HG03521 (cell line): ENCODE results near the gene PTCRA.
"Not testable (repeated sequence)": the region's sequence is repeated elsewhere in the genome, so short reads cannot be mapped to it uniquely, and the experiment has no call there.

Experiments
- ATAC-seq: cut with Tn5 transposase; IDR thresholded peaks from one replicate; pipeline ENCODE4 v1.9.1; 2021; ENCODE audit warnings: mild to moderate bottlenecking, moderate library complexity; ENCODE audit not compliant: unreplicated experiment

The PTCRA gene, protein sequence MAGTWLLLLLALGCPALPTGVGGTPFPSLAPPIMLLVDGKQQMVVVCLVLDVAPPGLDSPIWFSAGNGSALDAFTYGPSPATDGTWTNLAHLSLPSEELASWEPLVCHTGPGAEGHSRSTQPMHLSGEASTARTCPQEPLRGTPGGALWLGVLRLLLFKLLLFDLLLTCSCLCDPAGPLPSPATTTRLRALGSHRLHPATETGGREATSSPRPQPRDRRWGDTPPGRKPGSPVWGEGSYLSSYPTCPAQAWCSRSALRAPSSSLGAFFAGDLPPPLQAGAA

GRCh38 chr6:42915732-42916131 is at the start of gene PTCRA:
TSS of gene PTCRA (plus strand) at chr6:42916053. CDS start at chr6:42916070, 17 bp downstream.
- no peak for ATAC-seq

DNA sequence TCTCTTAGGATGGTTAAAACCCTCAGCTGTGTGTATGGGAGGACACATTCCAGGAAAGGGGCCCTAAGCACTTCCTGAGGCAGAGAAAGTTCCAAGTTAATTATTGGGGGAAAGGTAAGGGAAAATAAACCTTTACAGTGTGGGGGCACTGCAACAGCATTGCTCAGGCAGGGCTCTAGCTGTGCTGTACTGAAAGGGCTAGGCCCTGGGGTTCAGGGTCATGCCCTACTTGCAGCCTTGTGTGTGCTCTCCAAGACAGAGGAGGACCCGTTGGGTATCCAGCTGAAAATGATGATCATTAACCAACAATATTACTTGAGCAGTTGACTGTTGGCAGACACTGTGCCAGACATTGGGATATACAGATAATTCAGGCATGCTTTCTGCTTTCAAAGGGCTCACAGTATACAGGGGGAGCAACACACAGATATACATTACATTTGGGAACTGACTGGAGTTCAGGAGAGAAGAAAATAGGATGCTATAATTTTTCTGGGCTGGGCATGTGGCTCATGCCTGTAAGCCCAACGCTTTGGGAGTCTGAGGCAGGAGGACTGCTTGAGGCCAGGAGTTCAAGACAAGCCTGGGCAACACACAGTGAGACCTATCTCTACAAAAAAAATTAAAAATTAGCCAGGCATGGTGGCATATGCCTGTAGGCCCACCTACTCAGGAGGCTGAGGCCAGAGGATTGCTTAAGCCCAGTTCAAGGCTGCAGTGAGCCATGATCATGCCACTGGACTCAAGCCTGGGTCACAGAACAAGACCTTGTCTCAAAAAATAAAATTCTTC is 45.5 kb upstream of the PTCRA start:
- ATAC-seq, result no peak

DNA sequence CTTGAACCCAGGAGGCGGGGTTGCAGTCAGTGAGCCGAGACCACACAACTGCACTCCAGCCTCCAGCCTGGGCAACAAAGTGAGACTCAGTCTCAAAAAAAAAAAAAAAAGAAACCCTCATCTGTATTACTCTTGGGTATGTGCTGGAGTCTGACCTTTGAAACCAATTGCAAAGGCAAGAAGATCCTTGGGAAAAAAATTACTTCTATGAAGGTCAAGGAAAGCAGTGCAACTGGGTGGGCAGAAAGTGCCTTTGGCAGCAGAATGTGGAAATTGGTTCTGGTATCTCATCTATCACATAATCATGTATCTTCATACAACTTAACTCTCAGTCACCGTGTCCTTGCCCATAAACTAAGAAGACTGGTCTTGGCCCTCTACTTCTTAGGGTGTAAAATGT is 44.1 kb upstream of the PTCRA start:
- no peak for ATAC-seq

- no peak for ATAC-seq
These were observed 42.5 kb upstream of the PTCRA start for GRCh38 chr6:42873313-42873712.

- no peak for ATAC-seq
These were observed 38.2 kb upstream of the PTCRA start for GRCh38 chr6:42877695-42878094.

GRCh38 chr6:42879372-42880239 is 36.2 kb upstream of the PTCRA start, which contains the start of gene RPL7L1:
TSS of gene RPL7L1 (plus strand) at chr6:42879616. CDS start at chr6:42879911, 295 bp downstream.
- peak; percentile 81 for ATAC-seq

DNA sequence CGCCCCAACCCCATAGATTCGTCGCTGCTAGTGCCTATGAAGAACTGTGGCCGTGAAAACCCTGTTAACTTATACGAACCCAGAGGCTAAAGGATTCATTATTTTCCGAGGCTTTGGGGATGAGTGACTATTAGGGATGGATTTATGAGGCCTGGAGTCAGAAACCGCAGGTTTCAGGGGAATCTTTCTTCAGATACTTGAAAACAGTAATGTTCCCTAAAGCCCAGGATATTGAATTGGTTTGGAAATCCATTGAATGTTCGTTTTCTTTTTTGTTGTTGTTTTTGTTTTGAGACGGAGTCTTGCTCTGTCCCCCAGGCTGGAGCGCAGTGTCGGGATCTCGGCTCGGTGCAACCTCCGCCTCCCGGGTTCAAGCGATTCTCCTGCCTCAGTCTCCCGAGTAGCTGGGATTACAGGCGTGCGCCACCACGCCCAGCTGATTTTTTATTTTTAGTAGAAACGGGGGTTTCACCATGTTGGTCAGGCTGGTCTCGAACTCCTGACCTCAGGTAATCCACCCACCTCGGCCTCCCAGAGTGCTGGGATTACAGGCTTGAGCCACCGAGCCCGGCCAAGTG is 35.5 kb upstream of the PTCRA start:
- not testable (repeated sequence) for ATAC-seq

DNA sequence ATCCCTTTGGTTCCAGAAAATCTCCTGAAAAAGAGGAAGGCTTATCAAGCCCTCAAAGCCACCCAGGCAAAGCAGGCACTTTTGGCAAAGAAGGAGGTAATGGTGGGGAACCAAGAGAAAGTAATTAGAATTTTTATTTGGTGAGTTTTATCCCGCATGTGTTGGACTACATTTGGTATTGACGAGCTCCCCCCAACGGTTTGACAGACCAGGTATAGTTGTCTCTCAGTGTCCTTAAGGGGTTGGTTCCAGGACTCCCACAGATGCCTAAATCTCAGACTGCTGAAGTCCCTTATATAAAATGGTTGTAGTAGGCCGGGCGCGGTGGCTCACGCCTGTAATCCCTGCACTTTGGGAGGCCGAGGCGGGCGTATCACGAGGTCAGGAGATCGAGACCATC is 35.0 kb upstream of the PTCRA start:
- not testable (repeated sequence) for ATAC-seq

- no peak for ATAC-seq
These were observed 30.2 kb upstream of the PTCRA start for GRCh38 chr6:42885702-42886101.

GRCh38 chr6:42888201-42888600 is 27.7 kb upstream of the PTCRA start:
- not testable (repeated sequence) for ATAC-seq

GRCh38 chr6:42889815-42890214 is 26.0 kb upstream of the PTCRA start:
- no peak for ATAC-seq

GRCh38 chr6:42890311-42891198 is 25.3 kb upstream of the PTCRA start:
- ATAC-seq, result peak; percentile 89

- ATAC-seq, result no peak
These were observed 24.6 kb upstream of the PTCRA start for GRCh38 chr6:42891199-42891722.

DNA sequence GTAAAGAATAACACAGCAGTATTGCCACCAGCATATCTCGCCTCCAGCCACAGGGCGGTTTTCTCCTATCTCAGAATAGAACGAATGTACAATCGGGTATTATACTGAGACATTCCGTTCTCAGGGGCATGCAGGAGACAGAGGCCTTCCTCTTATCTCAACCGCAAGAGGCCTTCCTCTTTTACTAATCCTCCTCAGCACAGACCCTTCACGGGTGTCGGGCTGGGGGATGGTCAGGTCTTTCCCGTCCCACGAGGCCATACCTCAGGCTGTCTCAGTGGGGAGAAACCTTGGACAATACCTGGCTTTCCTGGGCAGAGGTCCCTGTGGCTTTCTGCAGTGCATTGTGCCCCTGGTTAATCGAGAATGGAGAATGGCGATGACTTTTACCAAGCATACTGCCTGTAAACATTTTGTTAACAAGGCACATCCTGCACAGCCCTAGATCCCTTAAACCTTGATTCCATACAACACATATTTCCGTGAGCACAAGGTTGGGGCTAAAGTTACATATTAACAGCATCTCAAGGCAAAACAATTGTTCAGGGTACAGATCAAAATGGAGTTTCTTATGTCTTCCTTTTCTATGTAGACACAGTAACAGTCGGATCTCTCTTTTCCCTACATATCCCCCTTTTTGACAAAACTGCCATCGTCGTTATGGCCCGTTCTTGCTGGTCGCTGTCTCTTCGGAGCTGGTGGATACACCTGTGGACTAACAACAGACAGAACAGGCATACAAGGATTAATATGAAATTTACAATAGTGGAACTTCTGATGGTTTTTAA is 21.6 kb upstream of the PTCRA start:
- ATAC-seq, result not testable (repeated sequence)

- ATAC-seq, result no peak
These were observed 19.6 kb upstream of the PTCRA start for GRCh38 chr6:42896178-42896719.

GRCh38 chr6:42898891-42899361 is 16.9 kb upstream of the PTCRA start:
- ATAC-seq, result no peak

DNA sequence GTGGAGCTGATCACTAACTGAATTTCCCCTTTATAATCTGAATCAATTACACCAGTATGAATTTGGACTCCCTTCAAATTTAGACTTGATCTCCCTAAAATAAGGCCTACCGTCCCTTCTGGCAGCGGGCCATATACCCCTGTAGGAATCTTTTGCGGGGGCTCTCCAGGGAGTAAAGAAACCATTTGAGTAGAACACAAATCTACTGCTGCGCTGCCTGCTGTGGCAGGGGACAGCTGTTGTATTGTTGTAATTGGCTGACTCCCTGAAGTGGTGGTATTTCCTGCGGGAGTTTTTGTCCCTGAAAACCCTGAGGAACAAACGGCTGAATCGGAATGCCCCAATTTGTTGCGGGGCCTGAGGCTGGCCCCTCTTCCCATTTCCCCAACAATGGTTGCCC is 16.0 kb upstream of the PTCRA start:
- ATAC-seq, result no peak

DNA sequence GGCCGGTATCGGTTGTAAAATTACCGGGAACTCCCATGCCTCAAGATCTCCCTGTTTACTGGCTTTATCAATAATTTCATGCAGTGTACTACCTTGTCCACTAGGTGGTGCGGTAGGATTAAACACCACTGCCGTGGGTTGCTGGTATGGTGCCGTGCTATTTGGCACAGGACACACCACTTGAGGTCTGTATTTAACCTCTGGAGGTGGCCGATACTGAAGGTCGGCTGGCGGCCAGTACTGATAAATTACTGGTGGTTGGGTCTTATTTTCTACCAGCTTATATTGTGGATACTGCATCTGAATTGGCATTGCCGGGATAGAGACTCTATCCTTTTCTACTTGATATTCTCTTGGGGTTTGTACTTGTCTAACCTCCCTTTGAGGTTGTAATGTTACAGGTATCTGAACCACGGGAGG is 14.3 kb upstream of the PTCRA start:
- no peak for ATAC-seq
